Smooth muscle cell (in vitro differentiated cells): Measurements from ENCODE around the gene THRB. TPM values are rescaled to one million over a fixed set of nuclear protein-coding genes. Genes with fewer than 3 reads are reported as not detected.

Experiments
- DNase-seq: peaks from one replicate; lab custom pipeline; 2025; ENCODE audit not compliant: unreplicated experiment; lab: John Stamatoyannopoulos, UW
- H2AFZ ChIP-seq: fragments of 200-600 bp; sonication (generic); 2 replicates; pipeline ENCODE4 v1.6.0; 2016; ENCODE audit warnings: antibody characterized with exemption, low read depth, mild to moderate bottlenecking
- H3F3A ChIP-seq: fragments of 200-600 bp; sonication (generic); 2 replicates; pipeline ENCODE4 v1.6.0; 2017; ENCODE audit warnings: antibody characterized with exemption, low read depth
- H3K27ac ChIP-seq: fragments of 200-600 bp; sonication (generic); 2 replicates; pipeline ENCODE4 v1.5.1; 2016; ENCODE audit warnings: low read depth, mild to moderate bottlenecking
- H3K27me3 ChIP-seq: fragments of 200-600 bp; sonication (generic); 2 replicates; pipeline ENCODE4 v1.6.1; 2016; ENCODE audit warnings: low read depth, mild to moderate bottlenecking
- H3K36me3 ChIP-seq: fragments of 200-600 bp; sonication (generic); 2 replicates; pipeline ENCODE4 v1.5.1; 2016; ENCODE audit warnings: low read depth
- H3K4me1 ChIP-seq: fragments of 200-600 bp; sonication (generic); 2 replicates; pipeline ENCODE4 v1.5.1; 2016; ENCODE audit warnings: low read depth
- H3K4me2 ChIP-seq: fragments of 200-600 bp; sonication (generic); 2 replicates; pipeline ENCODE4 v1.6.0; 2016; ENCODE audit warnings: mild to moderate bottlenecking
- H3K4me3 ChIP-seq: fragments of 200-600 bp; sonication (generic); 2 replicates; pipeline ENCODE4 v1.5.1; 2016; ENCODE audit warnings: mild to moderate bottlenecking
- H3K79me2 ChIP-seq: fragments of 200-600 bp; sonication (generic); 2 replicates; pipeline ENCODE4 v1.6.0; 2016; ENCODE audit warnings: low read depth, mild to moderate bottlenecking
- H3K9ac ChIP-seq: fragments of 200-600 bp; sonication (generic); 2 replicates; pipeline ENCODE4 v1.6.0; 2016; ENCODE audit warnings: low read depth
- H3K9me3 ChIP-seq: fragments of 200-600 bp; sonication (generic); replicated peaks from 2 replicates; pipeline ENCODE4 v1.5.1; 2016; ENCODE audit warnings: low read depth
- H4K20me1 ChIP-seq: fragments of 200-600 bp; sonication (generic); 2 replicates; pipeline ENCODE4 v1.6.0; 2016; ENCODE audit warnings: low read depth
- WGBS: methylation state at CpG from one replicate; pipeline ENCODE4 v1.1.7; 2016; ENCODE audit warnings: low lambda C conversion rate; 5-methylcytosine and 5-hydroxymethylcytosine counted together
- polyA plus RNA-seq: library from polyadenylated mRNA; unstranded; fragments of >200 nt; fragmentation: Nextera tagmentation; extraction: Ambion mirVana; gene quantifications from 2 replicates; pipeline ENCODE4 v1.2.1, GENCODE V29; 2016
- total RNA-seq: library from RNA; depleted of rRNA; stranded (reverse); fragments of >200 nt; gene quantifications from 2 replicates; pipeline ENCODE4 v1.2.3, GENCODE V29; 2014
- TF ChIP-seq, protein P1 (sequence below): fragments of 200-600 bp; sonication (generic); IDR thresholded peaks from 2 replicates; pipeline ENCODE4 v1.5.1; 2017; ENCODE audit warnings: borderline replicate concordance, mild to moderate bottlenecking, antibody characterized with exemption; ENCODE audit not compliant: insufficient read depth, poor library complexity, severe bottlenecking

THRB gene
- total and polyA plus RNA-seq, 2 experiments from 2014 or later = 5.6 to 43.8 TPM

DNA sequence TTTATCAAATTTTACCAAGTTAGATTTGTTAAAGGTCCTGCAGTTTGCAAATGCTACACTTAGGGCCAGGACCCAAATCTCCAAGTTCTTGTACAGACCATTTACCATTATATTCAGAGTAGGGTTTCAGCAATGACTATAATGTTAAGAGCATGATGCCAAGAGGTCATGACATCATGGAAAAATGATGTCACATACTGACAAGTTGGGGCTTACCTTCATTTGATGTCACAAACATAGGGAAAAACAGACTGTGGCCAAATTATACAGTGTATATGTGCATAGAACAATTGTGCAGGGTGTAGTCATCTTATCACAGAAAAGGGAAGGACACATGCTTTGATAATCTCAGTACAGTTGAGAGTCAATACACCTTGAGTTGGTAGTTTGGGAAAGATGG, 10.1 kb upstream of the THRB start:
- Histone ChIP-seq H3K4me1 (peaks cover 6% of the 10 kb centered on the region), H3K79me2 (no peaks in the 10 kb centered on the region), H3K36me3 (no peaks in the 10 kb centered on the region), H3K27me3 (no peaks in the 10 kb centered on the region), H3K9ac (no peak overlapping the region), H4K20me1 (no peaks in the 10 kb centered on the region), H3K4me2 (no peak overlapping the region), H3K27ac (no peak overlapping the region), H2AFZ (no peak overlapping the region), H3K4me3 (no peak overlapping the region), H3F3A (peaks cover 5% of the 10 kb centered on the region), H3K9me3 (no peaks in the 10 kb centered on the region)
- DNase-seq = no peak
- TF ChIP-seq, protein P1, sequence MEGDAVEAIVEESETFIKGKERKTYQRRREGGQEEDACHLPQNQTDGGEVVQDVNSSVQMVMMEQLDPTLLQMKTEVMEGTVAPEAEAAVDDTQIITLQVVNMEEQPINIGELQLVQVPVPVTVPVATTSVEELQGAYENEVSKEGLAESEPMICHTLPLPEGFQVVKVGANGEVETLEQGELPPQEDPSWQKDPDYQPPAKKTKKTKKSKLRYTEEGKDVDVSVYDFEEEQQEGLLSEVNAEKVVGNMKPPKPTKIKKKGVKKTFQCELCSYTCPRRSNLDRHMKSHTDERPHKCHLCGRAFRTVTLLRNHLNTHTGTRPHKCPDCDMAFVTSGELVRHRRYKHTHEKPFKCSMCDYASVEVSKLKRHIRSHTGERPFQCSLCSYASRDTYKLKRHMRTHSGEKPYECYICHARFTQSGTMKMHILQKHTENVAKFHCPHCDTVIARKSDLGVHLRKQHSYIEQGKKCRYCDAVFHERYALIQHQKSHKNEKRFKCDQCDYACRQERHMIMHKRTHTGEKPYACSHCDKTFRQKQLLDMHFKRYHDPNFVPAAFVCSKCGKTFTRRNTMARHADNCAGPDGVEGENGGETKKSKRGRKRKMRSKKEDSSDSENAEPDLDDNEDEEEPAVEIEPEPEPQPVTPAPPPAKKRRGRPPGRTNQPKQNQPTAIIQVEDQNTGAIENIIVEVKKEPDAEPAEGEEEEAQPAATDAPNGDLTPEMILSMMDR = no peak

DNA sequence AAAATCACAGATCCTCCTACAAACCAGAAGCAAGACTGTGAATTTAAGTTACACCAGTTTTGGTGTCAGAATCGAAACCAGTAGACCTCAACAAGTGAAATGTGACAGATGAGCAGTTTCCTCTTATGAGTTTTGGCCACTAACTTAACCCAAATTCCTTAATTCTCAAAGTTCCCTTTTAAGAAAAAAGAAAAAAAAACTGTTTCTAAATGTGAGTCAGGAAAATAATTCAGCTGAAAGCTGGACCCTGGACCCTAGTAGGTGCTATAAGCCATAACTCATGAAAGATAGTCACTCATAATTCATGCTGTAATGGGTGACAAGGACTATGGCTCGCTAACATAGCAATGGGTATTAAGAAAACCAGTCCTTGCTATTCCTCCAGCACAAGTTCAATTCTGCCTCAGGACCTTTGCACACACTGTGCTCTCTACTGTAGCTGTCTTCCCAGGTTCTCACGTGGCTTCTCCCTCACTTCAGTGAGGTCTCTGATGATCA, 9.0 kb upstream of the THRB start:
- Histone ChIP-seq H3K9me3 (no peaks in the 10 kb centered on the region), H3K4me1 (peaks cover 6% of the 10 kb centered on the region), H3K79me2 (no peaks in the 10 kb centered on the region), H4K20me1 (no peaks in the 10 kb centered on the region), H3K9ac (no peak overlapping the region), H3K4me2 (no peak overlapping the region), H3K4me3 (no peak overlapping the region), H3K27ac (no peak overlapping the region), H3K27me3 (no peaks in the 10 kb centered on the region), H3F3A (peaks cover 5% of the 10 kb centered on the region), H3K36me3 (no peaks in the 10 kb centered on the region), H2AFZ (no peak overlapping the region)
- TF ChIP-seq, protein P1 = no peak
- 98% methylated on average over 3 of the region's 3 CpGs for WGBS
- no peak for DNase-seq

DNA sequence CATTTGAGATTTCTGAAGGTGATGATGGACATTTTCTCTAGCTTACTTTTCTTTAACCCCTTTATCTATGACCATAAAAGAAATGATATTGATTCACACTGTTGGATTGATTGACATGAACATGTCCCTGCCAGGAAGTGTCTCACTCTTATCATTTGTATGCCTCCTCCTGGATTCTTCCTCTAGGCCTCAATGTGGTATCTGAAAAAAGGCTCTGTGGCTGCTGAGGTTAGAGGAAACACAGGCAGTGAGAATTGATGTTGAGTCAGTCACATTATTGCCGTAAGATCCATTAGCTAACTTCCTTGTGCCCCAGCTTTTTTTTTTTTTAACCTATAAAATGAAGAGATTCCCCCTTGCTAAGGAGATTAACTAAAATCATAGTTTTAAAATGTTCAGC, 8.0 kb upstream of the THRB start:
- 13% methylated on average over 1 of the region's 1 CpG for WGBS
- Histone ChIP-seq H3K4me1 (peaks cover 6% of the 10 kb centered on the region), H3K79me2 (no peaks in the 10 kb centered on the region)

DNA sequence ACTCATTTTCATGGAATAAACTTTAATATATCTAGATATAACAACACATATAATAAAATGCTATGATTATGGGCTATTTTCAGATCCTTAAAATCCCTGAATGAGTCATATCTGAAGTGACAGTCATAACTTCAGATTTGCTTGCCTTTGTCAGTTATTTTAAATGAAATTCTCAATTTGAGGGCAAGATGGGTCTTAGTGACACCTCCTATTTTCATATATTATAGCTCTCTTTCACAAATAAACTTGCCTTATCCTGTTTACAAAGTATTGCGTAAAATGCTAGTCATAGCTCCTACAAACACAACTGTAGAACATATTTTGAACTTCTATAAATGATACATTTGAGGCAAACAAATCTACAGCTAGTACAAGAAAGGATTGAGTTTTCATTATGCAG, 6.2 kb upstream of the THRB start:
- Histone ChIP-seq H3K4me1 (peaks cover 6% of the 10 kb centered on the region), H3K9me3 (no peaks in the 10 kb centered on the region), H3K4me3 (no peak overlapping the region), H2AFZ (no peak overlapping the region), H3K27me3 (no peaks in the 10 kb centered on the region), H3K4me2 (no peak overlapping the region), H4K20me1 (no peaks in the 10 kb centered on the region), H3K79me2 (no peaks in the 10 kb centered on the region), H3K27ac (no peak overlapping the region), H3K36me3 (no peaks in the 10 kb centered on the region), H3F3A (peaks cover 5% of the 10 kb centered on the region), H3K9ac (no peak overlapping the region)
- WGBS = 93% methylated on average over 1 of the region's 1 CpG
- no peak for DNase-seq
- TF ChIP-seq, protein P1 = no peak

More for the DNA sequence above, 8.0 kb upstream of the THRB start:
- Histone ChIP-seq H3K4me3 (no peak overlapping the region), H3K9me3 (no peaks in the 10 kb centered on the region), H3K4me2 (peak overlapping the region; percentile 18), H3K36me3 (no peaks in the 10 kb centered on the region), H3K9ac (no peak overlapping the region), H3F3A (peaks cover 5% of the 10 kb centered on the region), H3K27me3 (no peaks in the 10 kb centered on the region), H3K27ac (no peak overlapping the region), H4K20me1 (no peaks in the 10 kb centered on the region), H2AFZ (no peak overlapping the region)
- no peak for DNase-seq
- TF ChIP-seq, protein P1 = no peak
